ENCODE data around the gene ATXN10. TPM values are rescaled to one million over a fixed set of nuclear protein-coding genes. Genes with fewer than 3 reads are reported as not detected.
A peak's percentile ranks its signal among the peaks of the same experiment; 100 is the strongest.
"Not testable (repeated sequence)": the region's sequence is repeated elsewhere in the genome, so short reads cannot be mapped to it uniquely, and the experiment has no call there.

The ATXN10 gene
- total RNA-seq, 1 donor: 63.3 TPM

GRCh38 chr22:45642986-45643385 is 28.6 kb upstream of the ATXN10 start:
- DNase-seq (ENCODE audit: low read depth in 2 of 3, low spot score in 2 of 3): peak in 2 of 3 donors; percentile 49 to 64

GRCh38 chr22:45644714-45645113 is 26.9 kb upstream of the ATXN10 start:
- no peak for DNase-seq (ENCODE audit: low read depth in 2 of 3, low spot score in 2 of 3)

- no peak for DNase-seq (ENCODE audit: low read depth in 2 of 3, low spot score in 2 of 3)
These were observed 26.5 kb upstream of the ATXN10 start for GRCh38 chr22:45645150-45645525.

GRCh38 chr22:45645526-45646414 is 25.9 kb upstream of the ATXN10 start:
- peak; percentile 48 to 63 (median 58) for DNase-seq (ENCODE audit: low read depth in 2 of 3, low spot score in 2 of 3)

GRCh38 chr22:45647532-45648225 is 24.0 kb upstream of the ATXN10 start:
- DNase-seq (ENCODE audit: low read depth in 2 of 3, low spot score in 2 of 3): no peak

GRCh38 chr22:45648301-45649117 is 23.1 kb upstream of the ATXN10 start:
- DNase-seq (ENCODE audit: low read depth in 2 of 3, low spot score in 2 of 3): no peak

GRCh38 chr22:45649809-45650208 is 21.8 kb upstream of the ATXN10 start:
- DNase-seq (ENCODE audit: low read depth in 2 of 3, low spot score in 2 of 3): no peak

GRCh38 chr22:45650721-45651120 is 20.9 kb upstream of the ATXN10 start:
- DNase-seq (ENCODE audit: low read depth in 2 of 3, low spot score in 2 of 3): no peak

GRCh38 chr22:45651931-45652528 is 19.6 kb upstream of the ATXN10 start:
- no peak for DNase-seq (ENCODE audit: low read depth in 2 of 3, low spot score in 2 of 3)

- DNase-seq (ENCODE audit: low read depth in 2 of 3, low spot score in 2 of 3): no peak
These were observed 15.1 kb upstream of the ATXN10 start for GRCh38 chr22:45656577-45656976.

GRCh38 chr22:45657701-45658100 is 13.9 kb upstream of the ATXN10 start:
- peak in 1 of 3 donors; percentile 29 for DNase-seq (ENCODE audit: low read depth in 2 of 3, low spot score in 2 of 3)

GRCh38 chr22:45664136-45664646 is 7.4 kb upstream of the ATXN10 start:
- no peak for DNase-seq (ENCODE audit: low read depth in 2 of 3, low spot score in 2 of 3)

GRCh38 chr22:45667486-45667885 is 4.1 kb upstream of the ATXN10 start:
- DNase-seq (ENCODE audit: low read depth in 2 of 3, low spot score in 2 of 3): no peak

GRCh38 chr22:45670363-45670762 is 1.3 kb upstream of the ATXN10 start:
- not testable (repeated sequence) for DNase-seq (ENCODE audit: low read depth in 2 of 3, low spot score in 2 of 3)

- DNase-seq (ENCODE audit: low read depth in 2 of 3, low spot score in 2 of 3): no peak
These were observed 452 bp upstream of the ATXN10 start for GRCh38 chr22:45670981-45671782.

- no peak for DNase-seq (ENCODE audit: low read depth in 2 of 3, low spot score in 2 of 3)
These were observed 1.2 kb downstream of the ATXN10 start for GRCh38 chr22:45672564-45673481.

- peak in 1 of 3 donors; percentile 49 for DNase-seq (ENCODE audit: low read depth in 2 of 3, low spot score in 2 of 3)
These were observed 2.0 kb downstream of the ATXN10 start for GRCh38 chr22:45673482-45674175.

- no peak for DNase-seq (ENCODE audit: low read depth in 2 of 3, low spot score in 2 of 3)
These were observed 4.4 kb downstream of the ATXN10 start for GRCh38 chr22:45676024-45676423.

Measured in hematopoietic multipotent progenitor cell (in vitro differentiated cells).